ENCODE data around the gene GLRX. TPM values are rescaled to one million over a fixed set of nuclear protein-coding genes. Genes with fewer than 3 reads are reported as not detected.
A peak's percentile ranks its signal among the peaks of the same experiment; 100 is the strongest.

Gene GLRX
- polyA plus RNA-seq, 1 of the 3 experiments (the other 2 are of a cell fraction) = 40.0 TPM

- WGBS (ENCODE audit: low lambda C conversion rate) = 72% methylated on average over 8 of the region's 8 CpGs
- Histone ChIP-seq H3K4me1 (ENCODE audit: control insufficient read depth in 1 of 2, insufficient read depth in 2 of 2, low read depth in 1 of 2, low read length in 1 of 2) (peaks cover 2 to 31% of the 10 kb centered on the region in 2 experiments; a peak in 3 of 4 replicates), H3F3A (replicated peaks; ENCODE audit: insufficient read depth) (peaks cover 49% of the 10 kb centered on the region), H3K4me2 (peak overlapping the region; percentile 75), H3K4me3 (ENCODE audit: low read depth in 2 of 2, low read length in 1 of 2) (0 out of 4 replicates have a peak overlapping the region, but pooled peaks of 1 of the 2 experiments have one; percentile 45), H4K20me1 (ENCODE audit: insufficient read depth) (no peaks in the 10 kb centered on the region), H3K36me3 (replicated peaks in 1 of 2; ENCODE audit: control insufficient read depth in 1 of 2, insufficient read depth in 2 of 2, low read length in 1 of 2) (no peaks in the 10 kb centered on the region), H2AFZ (ENCODE audit: low read depth) (0 out of 2 replicates have a peak overlapping the region, but pooled peaks have one; percentile 11), H3K27me3 (ENCODE audit: insufficient read depth) (no peaks in the 10 kb centered on the region), H3K79me2 (ENCODE audit: insufficient read depth) (no peaks in the 10 kb centered on the region), H3K27ac (ENCODE audit: low read depth in 2 of 2, low read length in 1 of 2) (peak overlapping the region in 1 of 2 experiments; percentile 95; a peak in 2 of 4 replicates), H3K9me3 (no peaks in the 10 kb centered on the region), H3K9ac (peak overlapping the region; percentile 69; the same call in 1 of the 2 replicates), H3K9me2 (no peaks in the 10 kb centered on the region)
- TF ChIP-seq JUND (IDR thresholded peaks at IDR 0.05) (peak; percentile 41; the same call in 1 of the 2 replicates), GABPA (IDR thresholded peaks at IDR 0.05; ENCODE audit: low read depth) (no peak), PBX3 (IDR thresholded peaks at IDR 0.05) (peak; percentile 78)
- CTCF ChIA-PET = interaction anchor here (0.9 to 15.2 kb wide), 12 partner anchors 8 to 487 kb away, joined by 3 to 170 read pairs (median 4); partner anchors contain the start of gene RFESD
- POLR2A ChIA-PET = no interaction called here
- no peak for DNase-seq
Observed at GRCh38 chr5:95858023-95858461, 35.5 kb upstream of the GLRX start.

DNA sequence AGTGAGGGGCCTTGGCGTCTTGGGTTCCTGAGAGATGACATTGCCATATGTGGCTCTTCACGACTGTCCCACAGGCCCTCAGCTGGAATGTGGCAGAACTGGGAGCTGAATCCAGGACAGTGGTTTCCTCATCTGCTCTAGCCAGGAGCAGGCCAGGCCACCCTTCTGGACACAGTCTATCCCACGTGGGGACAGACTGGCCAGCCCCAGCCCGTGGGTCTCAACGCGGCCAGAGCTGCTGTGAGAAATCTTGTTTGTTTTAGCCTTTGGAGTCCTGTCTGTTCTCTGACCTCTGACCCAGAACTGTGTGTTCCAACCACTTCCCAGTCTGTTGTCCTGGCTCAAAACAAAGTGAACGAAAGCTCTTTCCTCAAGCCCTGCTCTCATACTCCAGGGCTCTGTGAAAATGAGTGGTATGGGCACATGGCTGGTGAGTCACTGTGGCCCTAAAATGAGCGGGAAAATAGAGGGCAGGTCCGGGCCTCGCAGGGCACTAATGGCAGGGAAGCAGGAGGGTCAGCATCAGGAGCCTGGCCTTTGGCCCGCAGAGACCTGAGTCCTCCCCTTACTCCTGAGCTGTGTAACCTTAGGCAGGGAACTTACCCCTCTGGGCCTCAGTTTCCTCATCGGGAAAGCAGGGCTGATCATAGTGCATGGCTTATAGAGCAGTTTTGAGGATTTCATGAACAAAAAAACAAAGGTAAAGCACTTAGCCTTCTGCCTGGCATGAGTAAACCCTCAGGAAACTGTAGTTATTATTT is 34.8 kb upstream of the GLRX start:
- Histone ChIP-seq H3K4me2 (no peak overlapping the region), H3K4me3 (ENCODE audit: low read depth in 2 of 2, low read length in 1 of 2) (no peak overlapping the region), H3K27ac (ENCODE audit: low read depth in 2 of 2, low read length in 1 of 2) (peak overlapping the region in 1 of 2 experiments; percentile 95; a peak in 2 of 4 replicates), H3K36me3 (replicated peaks in 1 of 2; ENCODE audit: control insufficient read depth in 1 of 2, insufficient read depth in 2 of 2, low read length in 1 of 2) (no peaks in the 10 kb centered on the region), H3K9me3 (no peaks in the 10 kb centered on the region), H3K4me1 (ENCODE audit: control insufficient read depth in 1 of 2, insufficient read depth in 2 of 2, low read depth in 1 of 2, low read length in 1 of 2) (peaks cover 2 to 24% of the 10 kb centered on the region in 2 experiments; a peak in 3 of 4 replicates), H3F3A (replicated peaks; ENCODE audit: insufficient read depth) (peaks cover 49% of the 10 kb centered on the region), H3K9ac (peak overlapping the region; percentile 69; the same call in 1 of the 2 replicates), H3K9me2 (no peaks in the 10 kb centered on the region), H4K20me1 (ENCODE audit: insufficient read depth) (no peaks in the 10 kb centered on the region), H3K27me3 (ENCODE audit: insufficient read depth) (no peaks in the 10 kb centered on the region), H2AFZ (ENCODE audit: low read depth) (no peak overlapping the region), H3K79me2 (ENCODE audit: insufficient read depth) (no peaks in the 10 kb centered on the region)
- 94% methylated on average over 12 of the region's 12 CpGs for WGBS (ENCODE audit: low lambda C conversion rate)
- ChIA-PET CTCF (interaction anchor here (0.6 to 15.2 kb wide), 14 partner anchors 8 to 745 kb away, joined by 3 to 170 read pairs (median 4); partner anchors contain the start of gene RFESD), POLR2A (no interaction called here)
- TF ChIP-seq TAF1 (IDR thresholded peaks at IDR 0.05; ENCODE audit: borderline replicate concordance, low read depth, low read length) (no peak), TEAD4 (IDR thresholded peaks at IDR 0.05; ENCODE audit: borderline replicate concordance, insufficient read depth) (no peak)
- no peak for DNase-seq

- WGBS (ENCODE audit: low lambda C conversion rate) = 92% methylated on average over 7 of the region's 7 CpGs
- no peak overlapping the region for H3K27ac ChIP-seq (ENCODE audit: low read depth in 2 of 2, low read length in 1 of 2)
- H3K4me1 ChIP-seq (ENCODE audit: control insufficient read depth in 1 of 2, insufficient read depth in 2 of 2, low read depth in 1 of 2, low read length in 1 of 2) = peaks cover 2 to 17% of the 10 kb centered on the region in 2 experiments; a peak in 3 of 4 replicates
- H3K9ac ChIP-seq = no peak overlapping the region
- H3K9me2 ChIP-seq = no peaks in the 10 kb centered on the region
- no peak overlapping the region for H3K4me3 ChIP-seq (ENCODE audit: low read depth in 2 of 2, low read length in 1 of 2)
- POLR2A ChIA-PET = no interaction called here
- no peaks in the 10 kb centered on the region for H3K9me3 ChIP-seq
- no peak for TF ChIP-seq TAF1 (IDR thresholded peaks at IDR 0.05; ENCODE audit: borderline replicate concordance, low read depth, low read length)
- TF ChIP-seq SIN3A (IDR thresholded peaks at IDR 0.05; ENCODE audit: borderline replicate concordance, low read depth, low read length) = no peak
- TF ChIP-seq TEAD4 (IDR thresholded peaks at IDR 0.05; ENCODE audit: borderline replicate concordance, insufficient read depth) = no peak
- no peak for DNase-seq
- H2AFZ ChIP-seq (ENCODE audit: low read depth) = no peak overlapping the region
- H3F3A ChIP-seq (replicated peaks; ENCODE audit: insufficient read depth) = peaks cover 41% of the 10 kb centered on the region
- H3K36me3 ChIP-seq (replicated peaks in 1 of 2; ENCODE audit: control insufficient read depth in 1 of 2, insufficient read depth in 2 of 2, low read length in 1 of 2) = no peaks in the 10 kb centered on the region
- CTCF ChIA-PET = interaction anchor here (0.6 to 15.2 kb wide), 9 partner anchors 10 to 746 kb away, joined by 3 to 170 read pairs (median 4); partner anchors contain the start of gene RFESD
- no peaks in the 10 kb centered on the region for H3K79me2 ChIP-seq (ENCODE audit: insufficient read depth)
- no peaks in the 10 kb centered on the region for H4K20me1 ChIP-seq (ENCODE audit: insufficient read depth)
- H3K27me3 ChIP-seq (ENCODE audit: insufficient read depth) = no peaks in the 10 kb centered on the region
- H3K4me2 ChIP-seq = no peak overlapping the region
Observed at GRCh38 chr5:95856501-95856981, 34.0 kb upstream of the GLRX start.

All from SK-N-SH (cell line).